ENCODE results near the gene HTT.
"Not testable (repeated sequence)": the region's sequence is repeated elsewhere in the genome, so short reads cannot be mapped to it uniquely, and the experiment has no call there.

Gene HTT

GRCh38 chr4:3124070-3124767 is 49.7 kb downstream of the HTT start:
- no peak for DNase-seq

- no peak for DNase-seq
Measured at GRCh38 chr4:3127112-3127511, 52.6 kb downstream of the HTT start.

GRCh38 chr4:3128058-3128457 is 53.6 kb downstream of the HTT start:
- DNase-seq: no peak

GRCh38 chr4:3128976-3129375 is 54.5 kb downstream of the HTT start:
- DNase-seq: no peak

GRCh38 chr4:3130201-3130600 is 55.7 kb downstream of the HTT start:
- no peak for DNase-seq

- no peak for DNase-seq
Measured at GRCh38 chr4:3130826-3131225, 56.3 kb downstream of the HTT start.

- DNase-seq: no peak
Measured at GRCh38 chr4:3134201-3134600, 59.7 kb downstream of the HTT start.

GRCh38 chr4:3135155-3136011 is 60.9 kb downstream of the HTT start:
- no peak for DNase-seq

- no peak for DNase-seq
Measured at GRCh38 chr4:3136454-3136853, 62.0 kb downstream of the HTT start.

GRCh38 chr4:3137908-3138307 is 63.4 kb downstream of the HTT start:
- no peak for DNase-seq

GRCh38 chr4:3145234-3145924 is 70.9 kb downstream of the HTT start:
- peak; percentile 1 for DNase-seq

GRCh38 chr4:3148926-3149325 is 74.4 kb downstream of the HTT start:
- DNase-seq: no peak

GRCh38 chr4:3151238-3151637 is 76.8 kb downstream of the HTT start:
- DNase-seq: not testable (repeated sequence)

- no peak for DNase-seq
Measured at GRCh38 chr4:3157366-3157765, 82.9 kb downstream of the HTT start.

GRCh38 chr4:3158841-3159240 is 84.4 kb downstream of the HTT start:
- DNase-seq: no peak

- DNase-seq: no peak
Measured at GRCh38 chr4:3160438-3160837, 86.0 kb downstream of the HTT start.

- DNase-seq: not testable (repeated sequence)
Measured at GRCh38 chr4:3161044-3161443, 86.6 kb downstream of the HTT start.

- DNase-seq: not testable (repeated sequence)
Measured at GRCh38 chr4:3166434-3166833, 92.0 kb downstream of the HTT start.

- no peak for DNase-seq
Measured at GRCh38 chr4:3168029-3168428, 93.5 kb downstream of the HTT start.

GRCh38 chr4:3174371-3175338 is 100.2 kb downstream of the HTT start:
- DNase-seq: peak; percentile 5

- DNase-seq: no peak
Measured at GRCh38 chr4:3176367-3177229, 102.1 kb downstream of the HTT start.
